Mesenchymal stem cell (in vitro differentiated cells and primary cell): ENCODE measurements around the gene LFNG.

Experiments
- DNase-seq: peaks from one replicate; pipeline ENCODE4 v3.0.0-alpha.2; 2013
- H2AFZ ChIP-seq: one replicate; pipeline ENCODE4 v1.6.1; 2013; ENCODE audit warnings: low read depth, mild to moderate bottlenecking, control low read depth, inconsistent platforms, low read length, moderate library complexity
- H2AK5ac ChIP-seq: 2 replicates; pipeline ENCODE4 v1.6.1; 2013; ENCODE audit warnings: low read length, moderate library complexity, mild to moderate bottlenecking, inconsistent platforms; ENCODE audit not compliant: severe bottlenecking
- H2BK120ac ChIP-seq: one replicate; pipeline ENCODE4 v1.6.1; 2013; ENCODE audit warnings: low read depth, mild to moderate bottlenecking, inconsistent platforms, low read length, moderate library complexity
- H2BK12ac ChIP-seq, 2 experiments: one replicate each; pipeline ENCODE4 v1.6.1; 2013; ENCODE audit warnings: inconsistent platforms in 2 of 2, low read length in 2 of 2, mild to moderate bottlenecking in 2 of 2, moderate library complexity in 2 of 2, control low read depth in 1 of 2
- H2BK15ac ChIP-seq: one replicate; pipeline ENCODE4 v1.6.1; 2013; ENCODE audit warnings: mild to moderate bottlenecking, low read depth, inconsistent platforms; ENCODE audit not compliant: poor library complexity, severe bottlenecking
- H2BK5ac ChIP-seq: 2 replicates; pipeline ENCODE4 v1.6.1; 2013; ENCODE audit warnings: low read depth, mild to moderate bottlenecking, low read length, control low read depth, inconsistent platforms; ENCODE audit not compliant: poor library complexity, severe bottlenecking
- H3K14ac ChIP-seq, 2 experiments: one replicate each; pipeline ENCODE4 v1.6.1; 2013; ENCODE audit warnings: inconsistent platforms in 2 of 2, low read length in 2 of 2, control low read depth in 1 of 2, mild to moderate bottlenecking in 1 of 2, moderate library complexity in 1 of 2
- H3K18ac ChIP-seq, 2 experiments: one replicate each; pipeline ENCODE4 v1.6.1; 2013; ENCODE audit warnings: inconsistent platforms in 2 of 2, low read length in 2 of 2, control low read depth in 1 of 2, low read depth in 1 of 2, mild to moderate bottlenecking in 1 of 2
- H3K23ac ChIP-seq, 2 experiments: one replicate each; pipeline ENCODE4 v1.6.1; 2013; ENCODE audit warnings: inconsistent platforms in 2 of 2, low read length in 2 of 2, mild to moderate bottlenecking in 2 of 2, moderate library complexity in 2 of 2, control low read depth in 1 of 2
- H3K27ac ChIP-seq: 2 replicates; pipeline ENCODE4 v1.5.1; 2013; ENCODE audit warnings: mild to moderate bottlenecking, moderate library complexity, low read length, control low read depth, inconsistent platforms; ENCODE audit not compliant: poor library complexity, severe bottlenecking
- H3K27me3 ChIP-seq, 2 experiments: 2 replicates each; pipeline versions ENCODE4 v1.6.1 to v1.7.0; 2013; ENCODE audit warnings: low read length in 2 of 2, mild to moderate bottlenecking in 2 of 2, moderate library complexity in 2 of 2, control low read depth in 1 of 2, inconsistent platforms in 1 of 2; ENCODE audit not compliant: control insufficient read depth in 1 of 2, insufficient read depth in 1 of 2
- H3K36me3 ChIP-seq, 2 experiments: 2 replicates each; pipeline versions ENCODE4 v1.6.1 to v1.7.0; 2013; ENCODE audit warnings: low read length in 2 of 2, control low read depth in 1 of 2, inconsistent platforms in 1 of 2, low read depth in 1 of 2, mild to moderate bottlenecking in 1 of 2; ENCODE audit not compliant: insufficient read depth in 2 of 2, control insufficient read depth in 1 of 2
- H3K4ac ChIP-seq, 2 experiments: one replicate each; pipeline ENCODE4 v1.6.1; 2013; ENCODE audit warnings: inconsistent platforms in 2 of 2, low read length in 2 of 2, mild to moderate bottlenecking in 2 of 2, moderate library complexity in 2 of 2, control low read depth in 1 of 2, low read depth in 1 of 2
- H3K4me1 ChIP-seq: 2 replicates; pipeline ENCODE4 v1.6.1; 2013; ENCODE audit warnings: low read depth, low read length, control low read depth; ENCODE audit not compliant: control insufficient read depth, insufficient read depth
- H3K4me2 ChIP-seq: 2 replicates; pipeline ENCODE4 v1.6.1; 2013; ENCODE audit warnings: low read length, mild to moderate bottlenecking, inconsistent platforms; ENCODE audit not compliant: poor library complexity, severe bottlenecking
- H3K4me3 ChIP-seq, 2 experiments: 2 replicates each; pipeline versions ENCODE4 v1.5.1 to v1.7.0; 2013; ENCODE audit warnings: low read length in 2 of 2, mild to moderate bottlenecking in 2 of 2, control low read depth in 1 of 2, low read depth in 1 of 2; ENCODE audit not compliant: insufficient read depth in 1 of 2
- H3K79me1 ChIP-seq: replicated peaks from 2 replicates; pipeline ENCODE4 v1.6.1; 2013; ENCODE audit warnings: mild to moderate bottlenecking, control low read depth, low read length, inconsistent platforms; ENCODE audit not compliant: poor library complexity, severe bottlenecking
- H3K9ac ChIP-seq: 2 replicates; pipeline ENCODE4 v1.7.0; 2013; ENCODE audit warnings: mild to moderate bottlenecking, low read length, moderate library complexity
- H3K9me3 ChIP-seq: 2 replicates; pipeline ENCODE4 v1.7.0; 2013; ENCODE audit warnings: mild to moderate bottlenecking, low read length; ENCODE audit not compliant: control insufficient read depth
- H4K8ac ChIP-seq: one replicate; pipeline ENCODE4 v1.6.1; 2013; ENCODE audit warnings: inconsistent platforms, mild to moderate bottlenecking, low read length, moderate library complexity
- H4K91ac ChIP-seq: one replicate; pipeline ENCODE4 v1.6.1; 2013; ENCODE audit warnings: mild to moderate bottlenecking, low read length, inconsistent platforms
- WGBS: methylation state at CpG from one replicate; pipeline ENCODE4 v1.1.7; 2013; ENCODE audit warnings: mixed read lengths; 5-methylcytosine and 5-hydroxymethylcytosine counted together

Gene LFNG

DNA sequence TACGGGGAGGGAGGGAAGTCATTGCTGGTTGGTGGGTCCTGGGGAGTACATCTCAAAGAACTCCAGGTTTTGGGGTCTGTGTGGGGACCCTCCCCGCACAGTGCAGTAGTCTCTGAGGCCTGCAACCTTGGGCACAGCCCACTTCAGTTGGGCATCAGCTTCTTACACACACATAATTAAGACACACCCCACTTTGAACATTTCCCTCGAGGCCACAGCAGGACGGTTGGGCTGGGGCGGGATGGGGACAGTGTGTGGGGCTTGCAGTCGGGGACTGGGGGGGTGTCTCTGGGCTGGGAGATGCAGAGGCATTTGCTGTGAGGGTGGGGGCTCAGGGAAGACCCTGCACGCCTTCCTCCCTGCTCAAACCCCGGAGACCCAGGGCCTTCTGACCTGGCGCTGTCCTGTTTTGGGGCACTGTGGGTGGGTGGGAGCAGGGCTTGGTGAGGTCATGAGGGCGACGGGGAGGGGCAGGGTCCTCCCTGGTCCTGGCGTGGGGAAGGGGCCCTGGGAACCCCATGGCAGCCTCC, 1.3 kb downstream of the LFNG start:
- H2AFZ ChIP-seq = no peak overlapping the region
- H2BK120ac ChIP-seq = no peak overlapping the region
- H3K27ac ChIP-seq = peak overlapping the region; percentile 31
- H4K91ac ChIP-seq = no peak overlapping the region
- H3K4me2 ChIP-seq = peak overlapping the region; percentile 90
- 40% methylated on average over 9 of the region's 12 CpGs for WGBS
- no peaks in the 10 kb centered on the region for H3K79me1 ChIP-seq
- no peak overlapping the region for H3K23ac ChIP-seq
- H3K4me1 ChIP-seq = peaks cover 70% of the 10 kb centered on the region
- H3K4me3 ChIP-seq = peak overlapping the region; percentile 59 to 79
- H3K18ac ChIP-seq = no peak overlapping the region
- no peak overlapping the region for H3K14ac ChIP-seq
- H3K9me3 ChIP-seq = no peaks in the 10 kb centered on the region
- no peak overlapping the region for H2AK5ac ChIP-seq
- no peak overlapping the region for H3K9ac ChIP-seq
- no peak overlapping the region for H3K4ac ChIP-seq
- no peak overlapping the region for H2BK12ac ChIP-seq
- H3K36me3 ChIP-seq = peaks cover 0 to 45% of the 10 kb centered on the region in 2 experiments
- H2BK15ac ChIP-seq = no peak overlapping the region
- no peak overlapping the region for H2BK5ac ChIP-seq
- H3K27me3 ChIP-seq = no peaks in the 10 kb centered on the region
- no peak overlapping the region for H4K8ac ChIP-seq
- no peak for DNase-seq

DNA sequence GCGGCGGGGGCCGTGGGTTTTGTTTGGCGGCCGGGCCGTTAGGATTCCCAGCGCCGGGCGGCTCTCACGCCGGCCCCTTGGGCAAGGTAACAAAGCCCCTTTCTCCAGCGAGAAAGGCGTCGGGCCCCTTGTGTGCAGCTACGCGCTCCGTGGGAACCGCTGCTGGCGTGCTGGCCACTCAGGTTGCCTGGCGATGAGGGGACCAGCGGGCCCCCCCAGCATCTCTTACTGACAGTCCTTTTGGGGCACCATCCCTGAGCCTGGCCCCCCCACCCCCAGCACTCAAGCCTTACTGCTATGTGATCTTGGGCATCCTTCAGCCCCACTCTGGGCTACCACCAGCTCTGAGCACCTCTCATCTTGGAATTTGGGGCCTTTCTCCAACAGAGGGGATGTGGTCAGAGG, 1.8 kb downstream of the LFNG start:
- Histone ChIP-seq H2AK5ac (no peak overlapping the region), H3K9me3 (no peaks in the 10 kb centered on the region), H3K14ac (no peak overlapping the region), H3K18ac (no peak overlapping the region), H3K79me1 (no peaks in the 10 kb centered on the region), H3K23ac (no peak overlapping the region), H2BK15ac (no peak overlapping the region), H4K91ac (no peak overlapping the region), H3K27me3 (no peaks in the 10 kb centered on the region), H3K4me2 (peak overlapping the region; percentile 90), H2BK5ac (no peak overlapping the region), H3K36me3 (peaks cover 0 to 50% of the 10 kb centered on the region in 2 experiments), H4K8ac (no peak overlapping the region), H3K9ac (no peak overlapping the region), H3K27ac (peak overlapping the region; percentile 73), H3K4me3 (peak overlapping the region in 1 of 2 experiments; percentile 79), H2BK12ac (no peak overlapping the region), H2BK120ac (no peak overlapping the region), H3K4me1 (peaks cover 72% of the 10 kb centered on the region), H2AFZ (no peak overlapping the region), H3K4ac (no peak overlapping the region)
- WGBS = 41% methylated on average over 21 of the region's 21 CpGs
- DNase-seq = no peak

DNA sequence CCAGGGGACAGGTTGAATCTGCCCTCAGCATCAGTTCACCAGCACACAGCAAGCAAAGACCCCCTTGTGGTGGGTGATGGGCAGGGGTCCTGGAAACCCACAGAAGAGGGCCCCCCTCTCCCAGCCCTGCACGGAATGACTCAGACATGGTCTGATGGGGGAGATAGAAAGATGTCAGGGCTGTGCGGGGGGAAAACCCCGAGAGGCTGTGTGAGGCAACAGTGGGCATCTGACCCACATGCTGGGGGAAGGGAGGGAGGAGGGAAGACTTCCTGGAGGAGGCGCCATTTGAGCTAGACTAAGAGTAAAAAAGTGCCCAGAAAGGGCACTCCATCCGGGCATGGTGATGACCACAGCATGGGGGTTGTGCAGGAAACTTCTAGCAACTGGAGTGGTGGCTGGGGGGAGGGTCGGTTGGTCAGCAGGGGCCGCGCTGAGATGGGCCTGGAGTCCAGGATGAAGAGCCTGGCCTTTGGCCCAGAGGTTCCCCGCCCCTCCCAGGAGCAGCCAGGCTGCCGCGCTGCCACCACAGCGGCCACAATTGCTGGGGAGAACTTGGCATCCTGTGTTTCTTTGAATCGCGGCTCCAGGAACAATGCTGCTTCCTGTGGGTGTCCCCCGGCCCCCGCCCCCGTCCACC, 2.5 kb downstream of the LFNG start:
- no peak overlapping the region for H2BK15ac ChIP-seq
- peak overlapping the region in 1 of 2 experiments; percentile 79 for H3K4me3 ChIP-seq
- H4K91ac ChIP-seq = no peak overlapping the region
- peak overlapping the region; percentile 73 for H3K27ac ChIP-seq
- H3K4ac ChIP-seq = peak overlapping the region in 1 of 2 experiments; percentile 6
- H2BK120ac ChIP-seq = no peak overlapping the region
- H2BK12ac ChIP-seq = no peak overlapping the region
- H3K9ac ChIP-seq = no peak overlapping the region
- no peak overlapping the region for H2BK5ac ChIP-seq
- H4K8ac ChIP-seq = peak overlapping the region; percentile 10
- H3K79me1 ChIP-seq = no peaks in the 10 kb centered on the region
- H3K4me1 ChIP-seq = peaks cover 73% of the 10 kb centered on the region
- H3K23ac ChIP-seq = no peak overlapping the region
- H3K14ac ChIP-seq = peak overlapping the region in 1 of 2 experiments; percentile 21
- peak; percentile 52 for DNase-seq
- H3K18ac ChIP-seq = no peak overlapping the region
- H3K4me2 ChIP-seq = peak overlapping the region; percentile 90
- H3K27me3 ChIP-seq = no peaks in the 10 kb centered on the region
- 27% methylated on average over 14 of the region's 17 CpGs for WGBS
- H2AFZ ChIP-seq = no peak overlapping the region
- peaks cover 0 to 57% of the 10 kb centered on the region in 2 experiments for H3K36me3 ChIP-seq
- peak overlapping the region; percentile 37 for H2AK5ac ChIP-seq
- H3K9me3 ChIP-seq = no peaks in the 10 kb centered on the region

DNA sequence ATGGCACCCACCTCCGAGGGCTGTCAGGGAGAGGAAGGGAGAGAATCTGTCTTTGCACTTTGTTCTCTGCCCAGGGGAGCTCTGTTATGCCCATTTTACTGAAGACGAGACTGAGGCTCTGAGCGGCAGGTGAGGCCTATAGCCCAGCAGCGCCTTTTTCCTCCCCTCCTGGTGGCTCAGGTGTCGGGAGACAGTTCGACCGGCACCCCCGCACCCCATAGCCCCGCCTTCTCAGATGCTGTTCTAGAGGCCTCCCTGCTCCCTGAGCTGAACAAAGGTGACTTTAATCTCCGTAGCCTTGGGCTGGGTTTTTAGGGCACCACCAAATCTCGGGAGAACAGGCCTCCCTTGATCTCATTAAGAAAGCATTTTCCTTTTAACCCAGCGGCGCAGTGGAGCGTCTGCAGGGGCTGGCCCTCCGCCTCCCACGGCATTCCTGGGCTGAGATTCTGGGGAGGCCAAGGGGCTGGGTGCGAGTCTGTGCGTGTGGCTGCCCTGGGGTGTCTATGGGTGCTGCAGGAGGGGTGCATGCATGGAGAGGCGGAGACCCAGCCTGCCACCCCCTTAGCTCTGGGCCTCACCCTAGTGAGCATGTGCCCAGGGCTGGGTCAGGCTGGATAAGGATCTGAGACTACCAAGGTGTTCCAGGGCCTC, 3.3 kb downstream of the LFNG start:
- peak overlapping the region; percentile 3 for H2BK15ac ChIP-seq
- 58% methylated on average over 19 of the region's 19 CpGs for WGBS
- H3K27me3 ChIP-seq = no peaks in the 10 kb centered on the region
- H3K4me2 ChIP-seq = peak overlapping the region; percentile 90
- no peak overlapping the region for H2AFZ ChIP-seq
- H3K4ac ChIP-seq = no peak overlapping the region
- H4K8ac ChIP-seq = peak overlapping the region; percentile 16
- no peaks in the 10 kb centered on the region for H3K79me1 ChIP-seq
- no peak overlapping the region for H3K9ac ChIP-seq
- H2AK5ac ChIP-seq = peak overlapping the region; percentile 74
- H2BK5ac ChIP-seq = peak overlapping the region; percentile 60
- peaks cover 0 to 64% of the 10 kb centered on the region in 2 experiments for H3K36me3 ChIP-seq
- H2BK12ac ChIP-seq = peak overlapping the region; percentile 35 to 92
- H2BK120ac ChIP-seq = no peak overlapping the region
- H3K18ac ChIP-seq = peak overlapping the region; percentile 19 to 83
- peak overlapping the region; percentile 43 for H4K91ac ChIP-seq
- H3K9me3 ChIP-seq = no peaks in the 10 kb centered on the region
- no peak for DNase-seq
- peak overlapping the region; percentile 73 for H3K27ac ChIP-seq
- H3K4me1 ChIP-seq = peaks cover 72% of the 10 kb centered on the region
- H3K23ac ChIP-seq = peak overlapping the region in 1 of 2 experiments; percentile 23
- H3K4me3 ChIP-seq = peak overlapping the region in 1 of 2 experiments; percentile 79
- peak overlapping the region in 1 of 2 experiments; percentile 68 for H3K14ac ChIP-seq
